ENCODE results near the gene CAMKK1.

Gene CAMKK1

GRCh38 chr17:3827124-3827773, 65.6 kb downstream of the CAMKK1 start (continued):
- TF ChIP-seq TSHZ2 (CRISPR knock-in tag; IDR thresholded peaks at IDR 0.05), result no peak
- TF ChIP-seq SNAI2 (CRISPR knock-in tag; IDR thresholded peaks at IDR 0.05), result no peak
- no peak for TF ChIP-seq ZNF8 (CRISPR knock-in tag; IDR thresholded peaks at IDR 0.05)
- no peak for TF ChIP-seq ZFP3 (CRISPR knock-in tag; IDR thresholded peaks at IDR 0.05)
- TF ChIP-seq ARNTL (CRISPR knock-in tag; IDR thresholded peaks at IDR 0.05; ENCODE audit: borderline replicate concordance, low read depth), result no peak
- no peak for TF ChIP-seq TOX (CRISPR knock-in tag; IDR thresholded peaks at IDR 0.05; ENCODE audit: borderline replicate concordance)
- no peak for TF ChIP-seq ZFP30 (CRISPR knock-in tag; IDR thresholded peaks at IDR 0.05)

- TF ChIP-seq PPARA (CRISPR knock-in tag; IDR thresholded peaks at IDR 0.05; ENCODE audit: borderline replicate concordance) (no peak), BACH2 (CRISPR knock-in tag; IDR thresholded peaks at IDR 0.05; ENCODE audit: borderline replicate concordance) (no peak), ZC3H10 (CRISPR knock-in tag; IDR thresholded peaks at IDR 0.05) (no peak), ZNF565 (CRISPR knock-in tag; conservative IDR thresholded peaks at IDR 0.05; ENCODE audit: low read depth) (no peak), CSDC2 (CRISPR knock-in tag; IDR thresholded peaks at IDR 0.05) (no peak), ESRRG (CRISPR knock-in tag; IDR thresholded peaks at IDR 0.05) (no peak), POU6F1 (CRISPR knock-in tag; IDR thresholded peaks at IDR 0.05; ENCODE audit: borderline replicate concordance, low read depth) (no peak), RARB (CRISPR knock-in tag; IDR thresholded peaks at IDR 0.05) (no peak), TSHZ2 (CRISPR knock-in tag; IDR thresholded peaks at IDR 0.05) (no peak), GLIS3 (CRISPR knock-in tag; IDR thresholded peaks at IDR 0.05) (no peak), ZFP3 (CRISPR knock-in tag; IDR thresholded peaks at IDR 0.05) (no peak), ARNTL (CRISPR knock-in tag; IDR thresholded peaks at IDR 0.05; ENCODE audit: borderline replicate concordance, low read depth) (no peak), TCF4 (CRISPR knock-in tag; IDR thresholded peaks at IDR 0.05; ENCODE audit: borderline replicate concordance) (no peak), ZFP30 (CRISPR knock-in tag; IDR thresholded peaks at IDR 0.05) (no peak), ISL1 (CRISPR knock-in tag; IDR thresholded peaks at IDR 0.05) (no peak), SNAI2 (CRISPR knock-in tag; IDR thresholded peaks at IDR 0.05) (no peak), TOX (CRISPR knock-in tag; IDR thresholded peaks at IDR 0.05; ENCODE audit: borderline replicate concordance) (no peak), CSRNP3 (CRISPR knock-in tag; IDR thresholded peaks at IDR 0.05) (no peak), PATZ1 (CRISPR knock-in tag; IDR thresholded peaks at IDR 0.05; ENCODE audit: borderline replicate concordance) (no peak)
- no peak for ATAC-seq
Measured at GRCh38 chr17:3826191-3826590, 66.7 kb downstream of the CAMKK1 start.
